H1 (cell line): ENCODE data around the gene ELAVL1. TPM values are rescaled to one million over a fixed set of nuclear protein-coding genes. Genes with fewer than 3 reads are reported as not detected.

Experiments used
- CTCF ChIA-PET: fragments of 300-600 bp; sonication (Branson Sonifier 250); formaldehyde crosslinking; loops from one replicate; lab custom pipeline; 2021; ENCODE audit not compliant: partially characterized antibody; lab: Charles Lee
- POLR2A ChIA-PET: fragments of 300-600 bp; sonication (Branson Sonifier 250); formaldehyde crosslinking; loops from one replicate; lab custom pipeline; 2021; ENCODE audit warnings: inconsistent platforms; ENCODE audit not compliant: partially characterized antibody; lab: Charles Lee
- DNase-seq, 2 experiments: peaks; one replicate each; pipeline versions ENCODE4 v3.0.0 to v3.0.0-alpha.2; 2010 to 2022; ENCODE audit warnings: low spot score in 2 of 2, low read depth in 1 of 2, mixed read lengths in 1 of 2
- FAIRE-seq: peaks from 2 replicates; lab custom pipeline; 2011; peaks lifted over from hg19 to GRCh38; lab: Jason Lieb, UNC
- H2AFZ ChIP-seq: 2 replicates; pipeline ENCODE4 v1.8.1; 2012; ENCODE audit warnings: low read length, inconsistent platforms
- H2AK5ac ChIP-seq: 2 replicates; pipeline ENCODE4 v1.6.1; 2013; ENCODE audit warnings: low read depth, low read length
- H2BK120ac ChIP-seq: replicated peaks from 2 replicates; pipeline ENCODE3; 2013; ENCODE audit warnings: low read depth, low read length, inconsistent platforms
- H2BK12ac ChIP-seq: 2 replicates; pipeline ENCODE4 v1.6.1; 2013; ENCODE audit warnings: low read depth, low read length
- H2BK15ac ChIP-seq: 2 replicates; pipeline ENCODE4 v1.6.1; 2013; ENCODE audit warnings: low read length
- H2BK20ac ChIP-seq: 2 replicates; pipeline ENCODE4 v1.6.1; 2013; ENCODE audit warnings: low read length
- H2BK5ac ChIP-seq: 2 replicates; pipeline ENCODE4 v1.6.1; 2013; ENCODE audit warnings: low read depth, low read length
- H3K14ac ChIP-seq: 2 replicates; pipeline ENCODE4 v1.6.1; 2013; ENCODE audit warnings: inconsistent platforms; ENCODE audit not compliant: insufficient read length
- H3K18ac ChIP-seq: 2 replicates; pipeline ENCODE4 v1.6.1; 2013; ENCODE audit warnings: low read length; ENCODE audit errors: extremely low read depth
- H3K23ac ChIP-seq: 2 replicates; pipeline ENCODE4 v1.6.1; 2013; ENCODE audit warnings: inconsistent platforms; ENCODE audit not compliant: insufficient read length
- H3K23me2 ChIP-seq: 2 replicates; pipeline ENCODE4 v1.6.1; 2013; ENCODE audit warnings: low read depth, low read length
- H3K27ac ChIP-seq: 2 replicates; pipeline ENCODE4 v1.6.1; 2011; ENCODE audit warnings: low read depth, low read length, inconsistent platforms
- H3K27me3 ChIP-seq, 4 experiments: replicated peaks in 1 of 4; 1 replicate in 1 of 4; 2 replicates in 3 of 4; pipeline versions ENCODE4 v1.6.1 to v1.8.1; 2011 to 2013; ENCODE audit warnings: low read length in 3 of 4, mild to moderate bottlenecking in 3 of 4, inconsistent platforms in 2 of 4, mixed read lengths in 2 of 4, moderate library complexity in 1 of 4; ENCODE audit not compliant: control insufficient read depth in 3 of 4, insufficient read depth in 3 of 4; ENCODE audit errors: extremely low read depth in 1 of 4
- H3K36me3 ChIP-seq, 4 experiments: 2 replicates each; pipeline versions ENCODE4 v1.6.1 to v1.8.1; 2011 to 2013; ENCODE audit warnings: mild to moderate bottlenecking in 4 of 4, low read length in 3 of 4, moderate library complexity in 2 of 4, control low read depth in 1 of 4, inconsistent platforms in 1 of 4; ENCODE audit not compliant: insufficient read depth in 4 of 4, control insufficient read depth in 2 of 4
- H3K4ac ChIP-seq: replicated peaks from 2 replicates; pipeline ENCODE3; 2013; ENCODE audit warnings: low read length, low read depth, mixed read lengths, inconsistent platforms; ENCODE audit not compliant: insufficient read length
- H3K4me1 ChIP-seq, 4 experiments: replicated peaks in 1 of 4; 1 replicate in 1 of 4; 2 replicates in 3 of 4; pipeline versions ENCODE4 v1.6.1 to v1.8.1; 2011 to 2013; ENCODE audit warnings: low read length in 3 of 4, inconsistent platforms in 2 of 4, mixed read lengths in 1 of 4; ENCODE audit not compliant: insufficient read depth in 4 of 4, control insufficient read depth in 3 of 4
- H3K4me2 ChIP-seq, 2 experiments: 2 replicates each; pipeline versions ENCODE4 v1.6.1 to v1.8.1; 2011 to 2013; ENCODE audit warnings: low read depth in 2 of 2, low read length in 2 of 2, control low read depth in 1 of 2, inconsistent platforms in 1 of 2, mild to moderate bottlenecking in 1 of 2; ENCODE audit not compliant: insufficient read depth in 1 of 2
- H3K4me3 ChIP-seq, 4 experiments: fragments of 200-600, 300-600 bp in 1 of 4; sonication (generic), shearing (Covaris generic), sonication (Bioruptor Twin) in 1 of 4; 2 replicates each; pipeline versions ENCODE4 v1.5.1 to v1.8.1; 2011 to 2016; ENCODE audit warnings: low read length in 4 of 4, low read depth in 3 of 4, control low read depth in 2 of 4, inconsistent platforms in 2 of 4, mild to moderate bottlenecking in 2 of 4, mixed read lengths in 1 of 4, moderate library complexity in 1 of 4; ENCODE audit not compliant: insufficient read depth in 2 of 4; ENCODE audit errors: extremely low read depth in 1 of 4
- H3K56ac ChIP-seq: replicated peaks from 2 replicates; pipeline ENCODE3; 2013; ENCODE audit warnings: low read depth, mild to moderate bottlenecking, mixed read lengths, low read length, inconsistent platforms; ENCODE audit not compliant: insufficient read length
- H3K79me1 ChIP-seq: 2 replicates; pipeline ENCODE4 v1.6.1; 2013; ENCODE audit warnings: low read depth, low read length, control low read depth
- H3K79me2 ChIP-seq, 2 experiments: 2 replicates each; pipeline versions ENCODE4 v1.6.1 to v1.8.1; 2012 to 2013; ENCODE audit warnings: low read length in 2 of 2, mild to moderate bottlenecking in 2 of 2, inconsistent platforms in 1 of 2; ENCODE audit not compliant: insufficient read depth in 2 of 2, control insufficient read depth in 1 of 2
- H3K9ac ChIP-seq, 4 experiments: replicated peaks in 1 of 4; 1 replicate in 1 of 4; 2 replicates in 3 of 4; pipeline versions ENCODE4 v1.6.1 to v1.8.1; 2011 to 2013; ENCODE audit warnings: low read depth in 3 of 4, low read length in 3 of 4, control low read depth in 2 of 4, mild to moderate bottlenecking in 2 of 4, moderate library complexity in 2 of 4, inconsistent platforms in 1 of 4; ENCODE audit errors: extremely low read depth in 1 of 4
- H3K9me3 ChIP-seq, 2 experiments: 2 replicates each; pipeline versions ENCODE4 v1.6.1 to v1.8.1; 2012 to 2013; ENCODE audit warnings: mild to moderate bottlenecking in 2 of 2, moderate library complexity in 2 of 2, control low read depth in 1 of 2, inconsistent platforms in 1 of 2, low read depth in 1 of 2, low read length in 1 of 2, mixed read lengths in 1 of 2; ENCODE audit not compliant: insufficient read depth in 2 of 2
- H4K20me1 ChIP-seq, 2 experiments: replicated peaks in 1 of 2; 2 replicates each; pipeline versions ENCODE3 to v1.8.1; 2011 to 2013; ENCODE audit warnings: inconsistent platforms in 2 of 2, low read length in 2 of 2, mild to moderate bottlenecking in 1 of 2; ENCODE audit not compliant: insufficient read depth in 2 of 2, control insufficient read depth in 1 of 2
- H4K5ac ChIP-seq: 2 replicates; pipeline ENCODE4 v1.6.1; 2013; ENCODE audit warnings: low read length, low read depth, mixed read lengths, inconsistent platforms; ENCODE audit not compliant: insufficient read length
- H4K8ac ChIP-seq: 2 replicates; pipeline ENCODE4 v1.8.0; 2013; ENCODE audit warnings: mild to moderate bottlenecking, moderate library complexity, low read length, inconsistent platforms; ENCODE audit not compliant: insufficient read depth; ENCODE audit errors: extremely low read depth
- H4K91ac ChIP-seq: replicated peaks from 2 replicates; pipeline ENCODE3; 2013; ENCODE audit warnings: low read length, mixed read lengths, inconsistent platforms; ENCODE audit not compliant: insufficient read length
- ATF2 ChIP-seq: IDR thresholded peaks from 2 replicates; pipeline ENCODE4 v1.6.1; 2012; ENCODE audit warnings: low read length, inconsistent platforms
- BACH1 ChIP-seq: IDR thresholded peaks from 2 replicates; pipeline ENCODE4 v1.6.1; 2012; ENCODE audit warnings: low read length, improper control_type of control experiment
- CBX5 ChIP-seq: fragments of 300-800, 300-1000 bp; sonication (generic); IDR thresholded peaks from 2 replicates; pipeline ENCODE4 v1.7.1; 2016; ENCODE audit warnings: antibody characterized with exemption, low read length, low read depth
- CTBP2 ChIP-seq: IDR thresholded peaks from 2 replicates; pipeline ENCODE4 v1.7.0; 2011; ENCODE audit warnings: borderline replicate concordance, mild to moderate bottlenecking, moderate library complexity, mixed read lengths, low read length; ENCODE audit not compliant: insufficient read depth, insufficient read length
- E2F6 ChIP-seq: IDR thresholded peaks from 2 replicates; pipeline ENCODE4 v1.6.1; 2012; ENCODE audit warnings: inconsistent platforms
- EP300 ChIP-seq, 2 experiments: IDR thresholded peaks; 1 replicate in 1 of 2; 2 replicates in 1 of 2; pipeline ENCODE4 v1.6.1; 2011 to 2012; ENCODE audit warnings: low read depth in 2 of 2, low read length in 2 of 2, mild to moderate bottlenecking in 2 of 2, borderline replicate concordance in 1 of 2, inconsistent platforms in 1 of 2, moderate library complexity in 1 of 2
- HDAC2 ChIP-seq, 2 experiments: fragments of 300-600 bp in 1 of 2; sonication (generic) in 1 of 2; IDR thresholded peaks; 2 replicates each; pipeline ENCODE4 v1.6.1; 2011 to 2012; ENCODE audit warnings: low read depth in 2 of 2, low read length in 2 of 2, mild to moderate bottlenecking in 2 of 2, moderate library complexity in 2 of 2, borderline replicate concordance in 1 of 2, inconsistent platforms in 1 of 2
- KDM5A ChIP-seq: fragments of 200-600 bp; IDR thresholded peaks from 2 replicates; pipeline ENCODE4 v1.7.1; 2012; ENCODE audit warnings: mild to moderate bottlenecking, low read length, inconsistent platforms, mixed read lengths
- RFX5 ChIP-seq: IDR thresholded peaks from 2 replicates; pipeline ENCODE4 v1.6.1; 2011; ENCODE audit warnings: low read depth, low read length, improper control_type of control experiment, borderline replicate concordance
- RNF2 ChIP-seq: fragments of 200-900, 300-1000 bp; sonication (generic); IDR thresholded peaks from 2 replicates; pipeline ENCODE4 v1.7.1; 2016; ENCODE audit warnings: borderline replicate concordance, low read depth, mild to moderate bottlenecking, antibody characterized with exemption, low read length; ENCODE audit not compliant: poor library complexity, severe bottlenecking; ENCODE audit errors: missing control alignments
- WGBS, 2 experiments: shearing (Covaris generic) in 1 of 2; methylation state at CpG; one replicate each; pipeline versions ENCODE4 v1.1.6 to v1.1.7; 2013 to 2015; ENCODE audit warnings: low lambda C conversion rate in 2 of 2, mixed read lengths in 2 of 2, inconsistent platforms in 1 of 2, low coverage in 1 of 2, missing lambda C conversion rate in 1 of 2; ENCODE audit not compliant: insufficient replicate concordance in 2 of 2, insufficient coverage in 1 of 2, insufficient read length in 1 of 2; ENCODE audit errors: extremely low coverage in 1 of 2, missing lambda C conversion rate in 1 of 2; 5-methylcytosine and 5-hydroxymethylcytosine counted together
- polyA plus RNA-seq, 7 experiments: library from polyadenylated mRNA; depleted of rRNA in 3 of 7; stranded (reverse) in 5 of 7; unstranded in 2 of 7; fragments of >200 nt in 5 of 7; fragments of 200-250 nt in 2 of 7; gene quantifications; 1 replicate in 5 of 7; 2 replicates in 1 of 7; 4 replicates in 1 of 7; pipeline versions ENCODE4 v1.2.1 to v1.2.3, GENCODE V29; 2011 to 2013; ENCODE audit warnings: missing spikeins in 2 of 7, mixed read lengths in 2 of 7
- total RNA-seq: library from RNA; stranded (reverse); fragmentation: NEBNext Ultra II Directional; extraction: Animal tissue kit (Norgen Biotek cat#: 25700); gene quantifications from 2 replicates; pipeline ENCODE4 v1.2.1, GENCODE V29; 2021

ELAVL1 gene
- total and polyA plus RNA-seq, 2 of the 8 experiments (the other 6 are each of a cell fraction or from before 2014, with no cell fraction given), result 56.7 to 163 TPM

GRCh38 chr19:7932930-7933300 lies 72.5 kb downstream of the ELAVL1 start:
- WGBS, 2 experiments, result 86% methylated on average over 4 of the region's 10 CpGs; no CpG with 5 or more reads in 1 of the 2 experiments
- H3K9ac ChIP-seq, result no peak overlapping the region
- POLR2A ChIA-PET, result interaction anchor here (2.2 to 10.4 kb wide), 2 partner anchors 9 to 189 kb away, joined by 5 to 205 read pairs; partner anchors contain the start of gene TIMM44
- TF ChIP-seq KDM5A, result no peak
- TF ChIP-seq CTBP2, result no peak
- no peak for TF ChIP-seq CBX5
- no peak for TF ChIP-seq E2F6
- TF ChIP-seq HDAC2 (IDR thresholded peaks at IDR 0.05; ENCODE audit: borderline replicate concordance in 1 of 2, low read depth in 2 of 2, low read length in 2 of 2), result no peak
- TF ChIP-seq RFX5, result no peak
- no peak for TF ChIP-seq EP300 (IDR thresholded peaks at IDR 0.05; ENCODE audit: borderline replicate concordance in 1 of 2, low read depth in 2 of 2, low read length in 2 of 2)
- no peak for TF ChIP-seq RNF2
- TF ChIP-seq ATF2, result no peak
- no peak for TF ChIP-seq BACH1

More at GRCh38 chr19:7932930-7933300, 72.5 kb downstream of the ELAVL1 start:
- H2AFZ ChIP-seq, result no peak overlapping the region
- FAIRE-seq (no peak), DNase-seq (no peak)
- H3K9me3 ChIP-seq, result no peaks in the 10 kb centered on the region
- H3K79me1 ChIP-seq, result no peaks in the 10 kb centered on the region
- H3K4me3 ChIP-seq, result no peak overlapping the region
- no peak overlapping the region for H2BK20ac ChIP-seq
- no peak overlapping the region for H4K8ac ChIP-seq
- no peaks in the 10 kb centered on the region for H3K23me2 ChIP-seq
- no peak overlapping the region for H2BK120ac ChIP-seq
- no peak overlapping the region for H3K14ac ChIP-seq
- H3K4me1 ChIP-seq, result no peaks in the 10 kb centered on the region
- no peak overlapping the region for H4K5ac ChIP-seq
- H2AK5ac ChIP-seq, result no peak overlapping the region
- no peak overlapping the region for H3K4me2 ChIP-seq
- H3K27me3 ChIP-seq, result no peaks in the 10 kb centered on the region
- no peaks in the 10 kb centered on the region for H3K79me2 ChIP-seq
- H2BK5ac ChIP-seq, result no peak overlapping the region
- no peak overlapping the region for H3K18ac ChIP-seq
- no peak overlapping the region for H2BK12ac ChIP-seq
- CTCF ChIA-PET, result interaction anchor here (0.6 to 4.1 kb wide), 4 partner anchors 11 to 339 kb away, joined by 3 to 28 read pairs (median 4); partner anchors contain the start of gene TIMM44
- H3K23ac ChIP-seq, result no peak overlapping the region
- H3K27ac ChIP-seq, result no peak overlapping the region
- H2BK15ac ChIP-seq, result no peak overlapping the region
- peaks cover 6 to 12% of the 10 kb centered on the region in 2 experiments for H4K20me1 ChIP-seq
- H3K4ac ChIP-seq, result no peak overlapping the region
- H3K56ac ChIP-seq, result no peak overlapping the region
- peaks cover 26 to 73% (median 53%) of the 10 kb centered on the region in 4 experiments for H3K36me3 ChIP-seq
- H4K91ac ChIP-seq, result no peak overlapping the region
